ENCODE results near the gene TWNK.

The TWNK gene

GRCh38 chr10:100986952-100987684, at the start of gene TWNK, which contains the start of gene MRPL43:
TSS of gene TWNK (plus strand) at chr10:100987543. CDS start at chr10:100988211, 668 bp downstream.
TSS of gene MRPL43 (minus strand) at chr10:100987497. CDS start at chr10:100987443, 54 bp downstream.
- peak; percentile 62 for DNase-seq

DNA sequence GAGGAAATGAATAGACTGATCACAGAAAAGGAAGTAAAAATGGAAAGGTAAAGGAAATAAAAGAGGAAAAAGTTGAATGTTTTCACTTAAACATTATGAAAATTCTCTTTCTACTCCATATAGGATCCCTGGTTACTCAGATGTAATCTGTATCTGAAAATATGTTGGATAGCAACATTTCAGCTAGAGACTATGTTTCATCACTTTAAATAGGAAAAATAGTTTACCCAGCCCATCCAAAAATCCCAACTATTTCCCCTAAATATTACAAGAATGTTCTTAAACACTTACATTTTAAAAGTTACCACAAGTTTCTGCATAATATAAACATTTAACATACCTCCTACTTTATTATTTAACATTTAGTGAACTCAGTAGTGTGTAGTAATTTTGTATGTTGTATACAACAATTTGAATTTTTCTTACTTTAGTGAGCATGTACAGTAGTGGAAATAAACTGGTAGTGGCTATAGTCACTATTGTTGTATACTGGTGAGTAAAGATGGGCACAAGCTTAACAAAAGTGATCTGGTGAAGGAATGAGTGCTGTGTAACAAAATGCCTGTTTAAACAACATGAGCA, 47.5 kb upstream of the TWNK start:
- DNase-seq = no peak

DNA sequence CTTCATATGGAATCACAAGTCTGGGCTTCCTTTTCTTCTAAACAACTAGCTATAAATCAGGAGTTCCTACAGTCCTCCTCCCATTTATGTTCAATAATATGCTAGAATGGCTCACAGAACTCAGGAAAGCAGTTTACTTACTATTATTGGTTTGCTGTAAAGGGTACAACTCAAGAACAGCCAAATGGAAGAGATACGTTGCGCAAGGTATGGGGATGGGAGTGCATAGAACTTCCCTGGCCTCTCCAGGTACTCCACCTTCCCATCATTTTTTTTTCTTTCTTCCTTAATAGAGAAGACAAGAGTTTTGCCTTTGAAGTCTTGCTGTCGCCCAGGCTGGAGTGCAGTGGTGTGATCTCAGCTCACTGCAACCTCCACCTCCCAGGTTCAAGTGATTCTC, 45.1 kb upstream of the TWNK start:
- DNase-seq = no peak

- no peak for DNase-seq
Measured at GRCh38 chr10:100943508-100943907, 43.8 kb upstream of the TWNK start.

DNA sequence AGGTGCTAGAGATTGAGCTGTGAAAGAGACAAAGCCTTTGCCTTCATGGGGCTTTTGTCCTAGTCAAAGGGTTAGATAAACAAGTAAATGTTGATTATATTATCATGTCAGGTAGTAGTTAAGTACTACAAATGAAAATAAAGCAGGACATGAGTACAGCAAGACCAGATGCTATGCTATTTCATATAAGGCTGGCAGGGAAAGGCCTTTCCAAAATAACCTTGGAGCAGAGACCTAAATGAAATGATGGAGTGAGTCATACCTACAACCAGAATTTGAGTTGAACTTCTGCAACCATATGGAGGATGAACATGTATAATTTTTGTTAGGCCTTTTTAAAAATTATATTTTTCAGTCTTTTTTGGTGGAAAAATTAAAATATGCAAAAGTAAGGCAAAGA, 41.6 kb upstream of the TWNK start:
- no peak for DNase-seq

DNA sequence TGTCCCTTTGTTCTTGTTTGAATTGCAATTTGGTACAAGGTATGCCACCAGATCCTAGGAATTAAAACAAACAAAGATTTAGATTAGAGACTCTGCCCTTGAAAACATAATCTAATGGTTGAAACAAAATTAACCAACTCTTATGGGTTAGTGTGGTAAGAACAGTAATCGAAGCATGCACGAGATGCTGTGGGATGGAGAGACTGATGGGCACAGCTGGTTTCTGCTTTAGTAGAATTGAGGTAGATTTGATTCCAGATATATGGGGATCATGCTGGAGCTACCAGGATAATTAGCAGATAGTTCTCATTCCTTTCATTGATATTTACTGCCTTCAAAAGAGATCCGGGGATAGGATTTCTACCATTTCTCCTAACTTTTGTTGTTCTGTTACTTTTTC, 38.4 kb upstream of the TWNK start:
- DNase-seq = no peak

- no peak for DNase-seq
Measured at GRCh38 chr10:100960251-100960650, 27.1 kb upstream of the TWNK start.

GRCh38 chr10:100962351-100963080, 24.8 kb upstream of the TWNK start:
- DNase-seq = no peak

DNA sequence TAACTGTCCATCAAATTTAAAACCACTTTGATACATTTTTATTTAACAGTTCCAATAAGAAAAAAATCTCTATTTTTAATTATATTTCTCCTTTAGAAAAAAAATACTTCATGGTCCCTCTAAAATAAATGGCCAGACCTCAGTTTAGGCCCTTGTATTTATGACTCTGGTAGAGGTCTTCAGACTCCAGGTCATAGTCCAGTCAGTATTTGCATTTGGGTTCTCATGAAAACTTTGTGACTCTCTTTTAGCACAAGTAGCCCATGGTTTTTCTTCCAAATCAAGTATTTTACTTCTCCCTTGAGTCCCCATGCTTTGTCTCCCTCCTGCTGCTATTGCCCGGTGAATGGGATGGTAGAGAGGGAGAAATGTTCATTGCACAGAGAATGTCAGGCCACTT, 23.5 kb upstream of the TWNK start:
- no peak for DNase-seq

DNA sequence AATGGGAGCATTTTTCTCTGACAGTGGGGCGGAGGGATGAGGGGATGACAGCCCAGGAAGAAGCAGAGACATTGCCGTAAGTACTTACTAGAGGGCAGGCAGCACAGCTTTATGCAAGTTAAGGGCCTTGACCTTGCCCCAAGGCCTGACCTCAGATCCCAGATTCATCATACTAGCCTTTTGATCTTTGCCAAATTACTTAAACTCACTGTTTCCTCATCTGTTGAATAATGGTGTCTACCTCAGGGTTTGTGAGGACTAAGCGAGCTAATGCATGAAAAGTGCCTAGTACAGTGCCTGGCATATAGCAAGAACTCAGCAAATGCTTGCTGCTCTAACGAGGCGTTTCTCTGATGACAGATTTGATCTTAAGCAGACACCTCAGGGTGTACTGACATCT, 21.5 kb upstream of the TWNK start:
- DNase-seq = no peak

- no peak for DNase-seq
Measured at GRCh38 chr10:100966887-100967286, 20.5 kb upstream of the TWNK start.

DNA sequence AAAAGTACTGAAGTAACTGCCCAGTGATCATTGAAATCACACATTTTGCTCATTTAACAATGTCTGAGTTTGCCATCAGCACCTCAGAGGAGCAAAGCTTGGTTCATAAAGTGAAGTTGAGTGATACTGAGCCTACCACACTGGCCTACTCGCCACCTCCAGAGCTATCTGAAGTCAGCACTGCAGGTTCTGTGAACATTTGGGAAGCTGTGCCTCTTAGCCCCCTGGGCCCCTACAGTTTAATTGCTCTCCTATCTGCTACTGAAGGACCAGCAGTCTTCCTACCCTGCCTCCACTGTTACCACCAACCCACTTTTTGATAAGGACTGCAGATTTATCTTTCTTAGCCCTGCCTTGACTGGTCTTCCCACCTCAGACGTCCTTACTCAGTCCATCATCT, 20.0 kb upstream of the TWNK start:
- DNase-seq = no peak

- no peak for DNase-seq
Measured at GRCh38 chr10:100968062-100968736, 19.1 kb upstream of the TWNK start.

DNA sequence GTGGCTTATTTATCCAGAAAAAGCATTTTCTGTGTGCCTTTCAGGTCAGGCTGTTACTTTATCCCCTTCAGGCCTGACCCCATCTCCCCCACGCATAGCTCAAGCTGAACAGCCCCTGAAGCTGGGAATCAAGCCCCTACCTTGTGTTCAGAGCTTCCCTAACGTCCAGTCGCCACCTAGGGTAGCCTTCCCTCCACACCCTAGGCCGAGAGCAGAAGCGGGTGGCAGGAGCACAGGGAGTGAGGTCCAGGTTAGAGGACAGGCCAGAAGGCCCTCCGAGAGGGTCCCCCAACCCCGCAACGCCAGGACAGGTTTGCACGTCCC, 18.5 kb upstream of the TWNK start:
- no peak for DNase-seq

- DNase-seq = no peak
Measured at GRCh38 chr10:100969187-100970075, 17.9 kb upstream of the TWNK start, which contains the start of gene SEMA4G. TSS of gene SEMA4G (plus strand) at chr10:100969504. CDS start at chr10:100972913, 3,409 bp downstream.

- DNase-seq = no peak
Measured at GRCh38 chr10:100970076-100970913, 17.0 kb upstream of the TWNK start.

GRCh38 chr10:100970914-100971811, 16.2 kb upstream of the TWNK start:
- DNase-seq = no peak

GRCh38 chr10:100972115-100972903, 15.0 kb upstream of the TWNK start:
- no peak for DNase-seq

GRCh38 chr10:100972904-100973535, 14.3 kb upstream of the TWNK start:
- no peak for DNase-seq
